Right lobe of liver (tissue), 4 donors: Measurements from ENCODE around the gene FSTL4.

Experiments used
- POLR2A ChIP-seq: fragments of 450-650 bp; IDR thresholded peaks from one replicate; pipeline ENCODE4 v1.6.1; 2017; ENCODE audit warnings: antibody characterized with exemption, mild to moderate bottlenecking
- TF ChIP-seq, protein P1 (sequence below), 4 donors: fragments of 200-600 bp in 3 of 4; fragments of 450-650 bp in 1 of 4; IDR thresholded peaks; one replicate each; pipeline versions ENCODE4 v1.5.1 to v1.8.0; 2016 to 2022; ENCODE audit warnings: antibody characterized with exemption in 4 of 4, mild to moderate bottlenecking in 2 of 4
- donor health status: DM: no; HTN: no; CAD: no.
- donor health status: DM: no; HTN: no; CAD: no.
- donor health status: DM: no; HTN: yes; CAD: no.

DNA sequence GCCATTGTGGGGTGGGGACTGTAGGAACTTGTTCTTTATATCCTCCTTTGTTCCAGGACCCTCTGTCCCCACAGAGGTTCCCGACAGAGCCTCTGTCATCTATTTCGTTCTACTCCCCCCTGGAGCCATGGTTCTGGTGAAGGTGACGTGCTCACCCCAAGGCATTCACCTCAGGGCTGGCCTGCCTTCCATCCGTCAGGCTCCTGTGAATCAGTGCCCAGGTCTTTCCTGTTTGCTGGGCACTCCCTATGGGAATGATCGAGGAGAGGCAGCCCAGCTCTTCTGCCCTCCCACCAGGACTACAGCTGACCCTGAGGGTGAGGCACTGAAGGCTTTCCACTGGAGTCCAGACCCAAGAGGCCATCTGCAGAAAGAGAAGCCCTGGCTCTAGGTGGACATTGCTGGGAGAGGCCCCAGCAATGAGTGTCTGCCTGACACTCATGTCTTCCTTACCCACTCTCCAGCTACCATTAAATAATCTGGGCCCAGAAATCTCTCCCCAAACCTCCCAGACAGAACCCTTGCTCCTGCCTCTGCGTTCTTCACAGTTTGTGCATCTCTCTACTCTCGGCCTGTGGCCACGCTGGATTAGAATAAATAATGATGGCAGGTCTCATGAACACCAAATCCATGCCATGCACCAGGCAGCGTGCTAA is 214.2 kb downstream of the FSTL4 start:
- TF ChIP-seq POLR2A = no peak
- TF ChIP-seq, protein P1, sequence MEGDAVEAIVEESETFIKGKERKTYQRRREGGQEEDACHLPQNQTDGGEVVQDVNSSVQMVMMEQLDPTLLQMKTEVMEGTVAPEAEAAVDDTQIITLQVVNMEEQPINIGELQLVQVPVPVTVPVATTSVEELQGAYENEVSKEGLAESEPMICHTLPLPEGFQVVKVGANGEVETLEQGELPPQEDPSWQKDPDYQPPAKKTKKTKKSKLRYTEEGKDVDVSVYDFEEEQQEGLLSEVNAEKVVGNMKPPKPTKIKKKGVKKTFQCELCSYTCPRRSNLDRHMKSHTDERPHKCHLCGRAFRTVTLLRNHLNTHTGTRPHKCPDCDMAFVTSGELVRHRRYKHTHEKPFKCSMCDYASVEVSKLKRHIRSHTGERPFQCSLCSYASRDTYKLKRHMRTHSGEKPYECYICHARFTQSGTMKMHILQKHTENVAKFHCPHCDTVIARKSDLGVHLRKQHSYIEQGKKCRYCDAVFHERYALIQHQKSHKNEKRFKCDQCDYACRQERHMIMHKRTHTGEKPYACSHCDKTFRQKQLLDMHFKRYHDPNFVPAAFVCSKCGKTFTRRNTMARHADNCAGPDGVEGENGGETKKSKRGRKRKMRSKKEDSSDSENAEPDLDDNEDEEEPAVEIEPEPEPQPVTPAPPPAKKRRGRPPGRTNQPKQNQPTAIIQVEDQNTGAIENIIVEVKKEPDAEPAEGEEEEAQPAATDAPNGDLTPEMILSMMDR (IDR thresholded peaks at IDR 0.05) = no peak
